Loucy (cell line): ENCODE data around the gene SYT2.

ENCODE experiments used
- CTCF ChIP-seq: fragments of 200-600 bp; sonication (generic); conservative IDR thresholded peaks from 2 replicates; pipeline ENCODE4 v1.5.1; 2014; ENCODE audit warnings: mild to moderate bottlenecking, antibody characterized with exemption, low read length
- EZH2phosphoT487 ChIP-seq: fragments of 200-600 bp; IDR thresholded peaks from 2 replicates; pipeline ENCODE4 v1.6.1; 2018; ENCODE audit warnings: antibody characterized with exemption, mild to moderate bottlenecking, moderate library complexity, borderline replicate concordance

GRCh38 chr1:202742496-202742895, 32.2 kb upstream of the SYT2 start:
- no peak for TF ChIP-seq CTCF
- no peak for TF ChIP-seq EZH2phosphoT487
